ENCODE measurements around the gene KDM8. TPM values are rescaled to one million over a fixed set of nuclear protein-coding genes. Genes with fewer than 3 reads are reported as not detected.

Gene KDM8
- total RNA-seq, 2 donors from 2014 or later: 1.5 to 9.0 TPM

DNA sequence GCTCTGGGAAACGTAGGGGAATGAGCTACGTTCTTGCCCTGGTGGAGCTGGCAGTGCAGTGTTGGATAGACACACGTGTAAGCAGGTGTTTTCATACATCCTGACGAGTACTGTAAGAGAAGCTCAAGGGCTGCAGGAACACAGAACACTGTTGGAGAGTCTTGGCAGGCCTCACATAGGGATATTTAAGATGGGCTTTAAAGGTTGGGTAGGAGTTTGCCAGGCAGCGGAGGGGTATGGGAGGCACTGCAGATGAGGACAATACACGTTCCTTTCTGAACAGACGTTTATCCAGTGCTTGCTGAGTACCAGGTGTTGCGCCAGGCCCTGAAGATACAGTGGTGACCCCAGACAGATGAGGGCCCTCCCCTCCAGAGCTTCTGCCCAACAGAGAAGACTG, 6.3 kb downstream of the KDM8 start:
- Histone ChIP-seq H3K27ac (no peak overlapping the region), H3K4me3 (no peak overlapping the region), H3K36me3 (peaks cover 7% of the 10 kb centered on the region), H3K9me3 (no peaks in the 10 kb centered on the region), H3K27me3 (replicated peaks; ENCODE audit: insufficient read depth) (no peaks in the 10 kb centered on the region), H3K4me1 (ENCODE audit: control insufficient read depth in 1 of 2, low read depth in 2 of 2) (peaks cover 0 to 3% of the 10 kb centered on the region in 2 donors)
- no peak for ATAC-seq (ENCODE audit: insufficient number of reproducible peaks, low FRiP score, low read depth)
- DNase-seq (ENCODE audit: low spot score): no peak
- TF ChIP-seq, protein P1, sequence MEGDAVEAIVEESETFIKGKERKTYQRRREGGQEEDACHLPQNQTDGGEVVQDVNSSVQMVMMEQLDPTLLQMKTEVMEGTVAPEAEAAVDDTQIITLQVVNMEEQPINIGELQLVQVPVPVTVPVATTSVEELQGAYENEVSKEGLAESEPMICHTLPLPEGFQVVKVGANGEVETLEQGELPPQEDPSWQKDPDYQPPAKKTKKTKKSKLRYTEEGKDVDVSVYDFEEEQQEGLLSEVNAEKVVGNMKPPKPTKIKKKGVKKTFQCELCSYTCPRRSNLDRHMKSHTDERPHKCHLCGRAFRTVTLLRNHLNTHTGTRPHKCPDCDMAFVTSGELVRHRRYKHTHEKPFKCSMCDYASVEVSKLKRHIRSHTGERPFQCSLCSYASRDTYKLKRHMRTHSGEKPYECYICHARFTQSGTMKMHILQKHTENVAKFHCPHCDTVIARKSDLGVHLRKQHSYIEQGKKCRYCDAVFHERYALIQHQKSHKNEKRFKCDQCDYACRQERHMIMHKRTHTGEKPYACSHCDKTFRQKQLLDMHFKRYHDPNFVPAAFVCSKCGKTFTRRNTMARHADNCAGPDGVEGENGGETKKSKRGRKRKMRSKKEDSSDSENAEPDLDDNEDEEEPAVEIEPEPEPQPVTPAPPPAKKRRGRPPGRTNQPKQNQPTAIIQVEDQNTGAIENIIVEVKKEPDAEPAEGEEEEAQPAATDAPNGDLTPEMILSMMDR (IDR thresholded peaks at IDR 0.05): no peak

DNA sequence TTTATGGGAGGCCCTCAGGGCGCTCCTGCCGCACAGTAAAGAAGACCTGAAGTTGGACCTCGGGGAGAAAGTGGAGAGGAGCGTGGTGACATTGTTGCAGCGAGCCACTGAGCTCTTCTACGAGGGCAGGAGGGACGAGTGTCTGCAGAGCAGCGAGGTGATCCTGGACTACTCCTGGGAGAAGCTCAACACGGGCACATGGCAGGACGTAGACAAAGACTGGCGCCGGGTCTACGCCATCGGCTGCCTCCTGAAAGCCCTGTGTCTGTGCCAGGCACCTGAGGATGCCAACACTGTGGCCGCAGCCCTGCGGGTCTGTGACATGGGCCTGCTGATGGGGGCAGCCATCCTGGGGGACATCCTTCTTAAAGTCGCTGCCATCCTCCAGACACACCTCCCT, 6.8 kb downstream of the KDM8 start:
- TF ChIP-seq, protein P1 (IDR thresholded peaks at IDR 0.05): no peak
- Histone ChIP-seq H3K9me3 (no peaks in the 10 kb centered on the region), H3K27me3 (replicated peaks; ENCODE audit: insufficient read depth) (no peaks in the 10 kb centered on the region), H3K4me1 (ENCODE audit: control insufficient read depth in 1 of 2, low read depth in 2 of 2) (no peaks in the 10 kb centered on the region), H3K27ac (no peak overlapping the region), H3K4me3 (no peak overlapping the region), H3K36me3 (peaks cover 7% of the 10 kb centered on the region)
- DNase-seq (ENCODE audit: low spot score) (no peak), ATAC-seq (ENCODE audit: insufficient number of reproducible peaks, low FRiP score, low read depth) (no peak)

DNA sequence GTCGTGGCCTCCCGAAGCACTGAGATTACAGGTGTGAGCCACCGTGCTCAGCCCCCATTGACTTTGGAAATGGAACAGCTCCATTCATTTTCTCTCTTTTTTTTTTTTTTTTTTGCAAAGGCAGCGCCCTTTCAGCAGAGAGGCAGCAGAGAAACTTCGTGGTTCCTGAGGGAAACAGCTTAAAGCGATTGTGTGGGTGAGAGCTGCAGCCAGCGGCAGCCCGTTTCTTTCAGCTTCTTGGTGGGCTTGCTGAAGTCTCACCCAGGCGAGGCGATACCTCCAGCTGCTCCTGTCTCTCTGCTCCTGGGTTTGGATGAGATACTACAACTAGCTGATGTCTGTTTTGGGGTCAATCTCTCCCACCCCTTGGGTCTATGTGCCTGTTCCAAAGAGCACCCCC, 7.7 kb downstream of the KDM8 start:
- DNase-seq (ENCODE audit: low spot score) (no peak), ATAC-seq (ENCODE audit: insufficient number of reproducible peaks, low FRiP score, low read depth) (no peak)
- Histone ChIP-seq H3K36me3 (peaks cover 11% of the 10 kb centered on the region), H3K9me3 (no peaks in the 10 kb centered on the region), H3K27ac (no peak overlapping the region), H3K4me1 (ENCODE audit: control insufficient read depth in 1 of 2, low read depth in 2 of 2) (no peaks in the 10 kb centered on the region), H3K27me3 (replicated peaks; ENCODE audit: insufficient read depth) (no peaks in the 10 kb centered on the region), H3K4me3 (no peak overlapping the region)
- TF ChIP-seq, protein P1 (IDR thresholded peaks at IDR 0.05): no peak

DNA sequence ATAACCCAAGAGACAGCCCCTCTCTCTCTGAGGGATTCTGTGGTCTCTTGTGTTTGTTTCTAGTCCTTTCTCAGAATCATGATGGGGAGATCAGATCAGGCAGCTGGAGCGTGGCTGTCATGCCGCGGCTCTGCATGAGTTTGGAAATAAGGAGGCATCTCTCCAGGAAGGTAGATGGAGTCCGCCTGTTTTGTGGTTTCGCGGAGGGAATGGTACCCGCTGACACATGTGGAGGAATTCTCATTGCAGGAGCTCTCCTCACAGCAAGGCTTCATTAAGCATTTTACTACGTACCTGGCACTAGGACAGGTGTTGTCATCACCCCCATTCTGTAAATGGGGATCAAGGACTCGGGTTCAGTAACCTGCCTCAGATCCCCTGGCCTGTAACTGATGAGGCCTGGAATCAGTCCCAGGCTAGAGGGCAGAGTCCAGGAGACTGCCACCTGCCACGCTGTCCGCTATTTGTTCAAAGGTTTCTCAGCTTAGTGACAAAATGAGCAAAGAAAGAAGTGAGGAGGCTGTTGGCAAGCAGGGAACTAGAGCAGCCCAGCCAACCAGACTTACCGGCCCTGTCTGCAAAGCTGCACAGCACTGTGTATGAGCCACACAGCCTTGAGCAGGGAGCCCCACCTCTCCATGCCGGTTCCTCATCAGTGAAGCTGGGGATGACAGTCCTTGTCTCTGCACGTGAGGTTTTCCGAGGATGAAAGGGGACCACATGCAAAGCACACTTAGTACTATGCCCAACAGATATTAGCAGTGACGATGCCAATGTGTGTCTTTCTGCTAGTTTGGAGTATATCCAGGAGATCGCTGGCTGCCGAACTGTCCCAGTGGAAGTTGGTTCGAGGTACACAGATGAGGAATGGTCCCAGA, 11.0 kb downstream of the KDM8 start:
- H3K27me3 ChIP-seq (replicated peaks; ENCODE audit: insufficient read depth): no peaks in the 10 kb centered on the region
- H3K4me3 ChIP-seq: no peak overlapping the region
- TF ChIP-seq, protein P1 (IDR thresholded peaks at IDR 0.05): no peak
- H3K4me1 ChIP-seq (ENCODE audit: control insufficient read depth in 1 of 2, low read depth in 2 of 2): no peaks in the 10 kb centered on the region
- DNase-seq (ENCODE audit: low spot score) (no peak), ATAC-seq (ENCODE audit: insufficient number of reproducible peaks, low FRiP score, low read depth) (no peak)
- H3K36me3 ChIP-seq: peaks cover 11% of the 10 kb centered on the region
- H3K9me3 ChIP-seq: no peaks in the 10 kb centered on the region
- no peak overlapping the region for H3K27ac ChIP-seq

DNA sequence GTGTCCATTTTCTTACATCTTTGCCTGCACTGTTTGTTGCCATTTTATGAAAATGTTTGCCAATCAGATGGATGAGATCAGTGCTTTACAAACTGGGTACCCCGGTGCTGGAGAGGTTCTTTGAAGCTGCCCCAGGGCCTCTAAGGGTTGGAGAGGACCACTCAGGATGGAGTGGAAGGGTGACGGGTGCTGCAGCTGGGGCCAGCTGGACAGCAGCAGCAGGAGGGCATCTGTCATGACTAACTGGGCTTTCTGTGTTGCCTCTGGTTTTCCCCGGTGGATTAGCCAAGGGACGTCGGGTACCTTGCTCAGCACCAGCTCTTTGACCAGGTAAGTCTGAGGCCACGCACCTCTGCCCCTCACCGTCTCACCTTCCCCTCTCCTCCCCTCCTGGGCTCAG, 12.3 kb downstream of the KDM8 start:
- Histone ChIP-seq H3K4me1 (ENCODE audit: control insufficient read depth in 1 of 2, low read depth in 2 of 2) (no peaks in the 10 kb centered on the region), H3K36me3 (peaks cover 3% of the 10 kb centered on the region), H3K27ac (no peak overlapping the region), H3K27me3 (replicated peaks; ENCODE audit: insufficient read depth) (no peaks in the 10 kb centered on the region), H3K9me3 (no peaks in the 10 kb centered on the region), H3K4me3 (no peak overlapping the region)
- TF ChIP-seq, protein P1 (IDR thresholded peaks at IDR 0.05): no peak
- DNase-seq (ENCODE audit: low spot score): no peak
- no peak for ATAC-seq (ENCODE audit: insufficient number of reproducible peaks, low FRiP score, low read depth)

Data from thoracic aorta (tissue), 2 donors.